Posterior vena cava (tissue), 2 donors: Measurements from ENCODE around the gene SLC25A29. TPM values are rescaled to one million over a fixed set of nuclear protein-coding genes. Genes with fewer than 3 reads are reported as not detected.
"Not testable (repeated sequence)": the region's sequence is repeated elsewhere in the genome, so short reads cannot be mapped to it uniquely, and the experiment has no call there.

Experiments
- DNase-seq: peaks from one replicate; pipeline ENCODE4 v3.0.0-alpha.2; 2020; ENCODE audit warnings: low spot score
- intact Hi-C, 2 donors: fragments of 100-400 bp; cut with DNase I; formaldehyde crosslinking; loops; one replicate each; pipeline versions ENCODE4 v1.14.1 to v1.14.2; 2022 to 2023
- long read RNA-seq, 2 donors: library from polyadenylated mRNA; unstranded; transcript quantifications; one replicate each; pipeline ENCODE4 v2.0.0, GENCODE V29; 2020 to 2021
- total RNA-seq, 2 donors: library from RNA; stranded (reverse); fragmentation: NEBNext Ultra II Directional; extraction: Animal tissue kit (Norgen Biotek cat#: 25700); gene quantifications; one replicate each; pipeline ENCODE4 v1.2.1, GENCODE V29; 2021
- donor health status: DM: yes; HTN: yes; CAD: no.
- donor health status: DM: yes; HTN: yes; CAD: no.

The SLC25A29 gene
- 10 to 100 TPM; 23.6 to 27.4 TPM for total RNA-seq
- long read RNA-seq, donor 1, full-length matches to known transcripts = 10 of 14 reads
- long read RNA-seq, donor 1, partial matches to known transcripts = 0 of 14 reads
- long read RNA-seq, donor 1, other reads (novel, unspliced or antisense) = 4 of 14 reads
- long read RNA-seq, donor 2, full-length matches to known transcripts = 10 of 30 reads
- long read RNA-seq, donor 2, partial matches to known transcripts = 0 of 30 reads
- long read RNA-seq, donor 2, other reads (novel, unspliced or antisense) = 20 of 30 reads

GRCh38 chr14:100306101-100306997 is at the start of gene SLC25A29:
TSS of gene SLC25A29 (minus strand) at chr14:100306444. CDS start at chr14:100306232, 212 bp downstream.
- intact Hi-C loops = loop anchor here in 1 of 2 donors (10.0 kb wide), 1 partner anchor 62 kb away; no protein-coding TSS in a partner anchor
- DNase-seq = peak; percentile 95

- intact Hi-C loops = no loop called here
- DNase-seq = no peak
These were observed 44.7 kb upstream of the SLC25A29 start for GRCh38 chr14:100350986-100351385.

- DNase-seq = no peak
- intact Hi-C loops = no loop called here
These were observed 44.2 kb upstream of the SLC25A29 start for GRCh38 chr14:100350276-100350926.

- intact Hi-C loops = loop anchor here in 1 of 2 donors (10.0 kb wide), 1 partner anchor 294 kb away; no protein-coding TSS in a partner anchor
- no peak for DNase-seq
These were observed 42.8 kb upstream of the SLC25A29 start for GRCh38 chr14:100348784-100349685.

- no peak for DNase-seq
- intact Hi-C loops = loop anchor here in 1 of 2 donors (10.0 kb wide), 1 partner anchor 293 kb away; no protein-coding TSS in a partner anchor
These were observed 42.0 kb upstream of the SLC25A29 start for GRCh38 chr14:100348253-100348729.

- DNase-seq = no peak
- intact Hi-C loops = loop anchor here in 1 of 2 donors (10.0 kb wide), 1 partner anchor 292 kb away; no protein-coding TSS in a partner anchor
These were observed 40.3 kb upstream of the SLC25A29 start for GRCh38 chr14:100346306-100347091.

GRCh38 chr14:100345711-100346110 is 39.5 kb upstream of the SLC25A29 start:
- intact Hi-C loops = loop anchor here in 1 of 2 donors (10.0 kb wide), 1 partner anchor 291 kb away; no protein-coding TSS in a partner anchor
- DNase-seq = no peak

- intact Hi-C loops = loop anchor here in 1 of 2 donors (10.0 kb wide), 1 partner anchor 290 kb away; no protein-coding TSS in a partner anchor
- not testable (repeated sequence) for DNase-seq
These were observed 38.4 kb upstream of the SLC25A29 start for GRCh38 chr14:100344657-100345056.

- not testable (repeated sequence) for DNase-seq
- intact Hi-C loops = loop anchor here in 1 of 2 donors (10.0 kb wide), 1 partner anchor 288 kb away; no protein-coding TSS in a partner anchor
These were observed 36.6 kb upstream of the SLC25A29 start for GRCh38 chr14:100342826-100343225.

- no peak for DNase-seq
These were observed 36.0 kb upstream of the SLC25A29 start for GRCh38 chr14:100342195-100342594.

GRCh38 chr14:100341301-100342031 is 35.2 kb upstream of the SLC25A29 start:
- intact Hi-C loops = loop anchor here in 1 of 2 donors (10.0 kb wide), 1 partner anchor 287 kb away; no protein-coding TSS in a partner anchor
- no peak for DNase-seq

More at GRCh38 chr14:100342195-100342594, 36.0 kb upstream of the SLC25A29 start:
- intact Hi-C loops = loop anchor here in 1 of 2 donors (10.0 kb wide), 1 partner anchor 287 kb away; no protein-coding TSS in a partner anchor

GRCh38 chr14:100340423-100340813 is 34.2 kb upstream of the SLC25A29 start:
- DNase-seq = no peak
- intact Hi-C loops = loop anchor here in 1 of 2 donors (10.0 kb wide), 1 partner anchor 286 kb away; no protein-coding TSS in a partner anchor

GRCh38 chr14:100339766-100340422 is 33.6 kb upstream of the SLC25A29 start:
- no peak for DNase-seq
- intact Hi-C loops = loop anchor here in 1 of 2 donors (10.0 kb wide), 1 partner anchor 285 kb away; no protein-coding TSS in a partner anchor

- intact Hi-C loops = no loop called here
These were observed 30.6 kb upstream of the SLC25A29 start for GRCh38 chr14:100336618-100337530.

GRCh38 chr14:100334904-100335303 is 28.7 kb upstream of the SLC25A29 start:
- DNase-seq = no peak
- intact Hi-C loops = no loop called here

More at GRCh38 chr14:100336618-100337530, 30.6 kb upstream of the SLC25A29 start:
- no peak for DNase-seq
